ENCODE results near the gene DMXL2.
"Not testable (repeated sequence)": the region's sequence is repeated elsewhere in the genome, so short reads cannot be mapped to it uniquely, and the experiment has no call there.

Gene DMXL2

DNA sequence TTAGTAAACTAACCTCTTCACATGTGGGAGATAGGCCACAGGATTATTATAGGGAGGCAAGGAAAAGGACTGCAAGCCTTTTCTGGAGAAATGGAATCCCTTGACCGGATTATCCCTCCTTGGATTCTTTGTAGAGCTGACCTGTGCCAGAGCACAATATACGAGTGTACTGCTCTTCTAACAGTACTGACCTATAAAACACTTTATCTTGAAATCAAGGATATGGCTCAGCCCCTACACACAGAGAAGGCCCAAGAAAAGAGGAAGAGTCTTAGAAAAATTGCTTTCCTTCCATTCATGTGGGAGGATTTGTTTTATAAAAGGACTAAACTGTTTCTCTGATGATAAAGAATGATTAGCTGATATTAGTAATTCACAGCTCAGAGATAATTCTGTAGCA lies 42.2 kb downstream of the DMXL2 start:
- CTCF ChIA-PET, result no interaction called here
- TF ChIP-seq BHLHE40 (IDR thresholded peaks at IDR 0.05; ENCODE audit: borderline replicate concordance), result no peak
- no peak for TF ChIP-seq LEF1 (IDR thresholded peaks at IDR 0.05; ENCODE audit: borderline replicate concordance)
- TF ChIP-seq ZNF384 (IDR thresholded peaks at IDR 0.05), result no peak
- TF ChIP-seq CTBP1 (IDR thresholded peaks at IDR 0.05; ENCODE audit: borderline replicate concordance), result no peak
- no peak for TF ChIP-seq FOXK2 (IDR thresholded peaks at IDR 0.05)
- no peak for TF ChIP-seq ELF4 (IDR thresholded peaks at IDR 0.05)
- no peak for TF ChIP-seq HDGF (IDR thresholded peaks at IDR 0.05; ENCODE audit: borderline replicate concordance)
- no peak for TF ChIP-seq L3MBTL2 (conservative IDR thresholded peaks at IDR 0.05)
- TF ChIP-seq FOXM1 (IDR thresholded peaks at IDR 0.05; ENCODE audit: borderline replicate concordance), result no peak
- no peak for TF ChIP-seq SP1 (IDR thresholded peaks at IDR 0.05)
- TF ChIP-seq NFRKB (IDR thresholded peaks at IDR 0.05), result no peak
- no peak for TF ChIP-seq ARNT (IDR thresholded peaks at IDR 0.05)
- no peak for TF ChIP-seq FOXA1 (IDR thresholded peaks at IDR 0.05)
- TF ChIP-seq, protein P1, sequence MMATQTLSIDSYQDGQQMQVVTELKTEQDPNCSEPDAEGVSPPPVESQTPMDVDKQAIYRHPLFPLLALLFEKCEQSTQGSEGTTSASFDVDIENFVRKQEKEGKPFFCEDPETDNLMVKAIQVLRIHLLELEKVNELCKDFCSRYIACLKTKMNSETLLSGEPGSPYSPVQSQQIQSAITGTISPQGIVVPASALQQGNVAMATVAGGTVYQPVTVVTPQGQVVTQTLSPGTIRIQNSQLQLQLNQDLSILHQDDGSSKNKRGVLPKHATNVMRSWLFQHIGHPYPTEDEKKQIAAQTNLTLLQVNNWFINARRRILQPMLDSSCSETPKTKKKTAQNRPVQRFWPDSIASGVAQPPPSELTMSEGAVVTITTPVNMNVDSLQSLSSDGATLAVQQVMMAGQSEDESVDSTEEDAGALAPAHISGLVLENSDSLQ (IDR thresholded peaks at IDR 0.05), result no peak
- POLR2A ChIA-PET, result no interaction called here
- no peak for DNase-seq (ENCODE audit: extremely low spot score)

DNA sequence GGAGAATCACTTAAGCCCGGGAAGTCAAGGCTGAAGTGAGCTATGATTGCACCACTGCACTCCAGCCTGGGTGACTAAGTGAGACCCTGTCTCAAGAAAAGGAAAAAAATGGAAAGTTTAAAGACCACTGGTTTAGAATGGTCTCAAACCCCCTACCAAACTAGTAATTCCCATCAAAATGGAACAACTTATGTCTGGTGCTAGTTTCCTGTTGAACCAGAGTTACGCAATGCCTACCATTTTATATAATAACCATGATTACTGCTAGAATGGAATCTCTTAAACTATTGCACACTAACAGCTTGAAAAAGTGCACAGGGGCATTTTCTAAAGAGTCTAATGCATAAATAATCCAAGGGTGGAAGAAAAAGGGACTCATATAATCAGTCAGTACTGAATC lies 43.6 kb downstream of the DMXL2 start:
- POLR2A ChIA-PET, result no interaction called here
- DNase-seq (ENCODE audit: extremely low spot score), result no peak
- TF ChIP-seq, protein P1 (IDR thresholded peaks at IDR 0.05), result no peak
- no peak for TF ChIP-seq ELF4 (IDR thresholded peaks at IDR 0.05)
- no peak for TF ChIP-seq NFRKB (IDR thresholded peaks at IDR 0.05)
- no peak for TF ChIP-seq FOXK2 (IDR thresholded peaks at IDR 0.05)
- no peak for TF ChIP-seq HDGF (IDR thresholded peaks at IDR 0.05; ENCODE audit: borderline replicate concordance)
- no peak for TF ChIP-seq FOXM1 (IDR thresholded peaks at IDR 0.05; ENCODE audit: borderline replicate concordance)
- TF ChIP-seq LEF1 (IDR thresholded peaks at IDR 0.05; ENCODE audit: borderline replicate concordance), result no peak
- TF ChIP-seq BHLHE40 (IDR thresholded peaks at IDR 0.05; ENCODE audit: borderline replicate concordance), result no peak
- no peak for TF ChIP-seq SUZ12 (IDR thresholded peaks at IDR 0.05)
- TF ChIP-seq SP1 (IDR thresholded peaks at IDR 0.05), result no peak
- no peak for TF ChIP-seq L3MBTL2 (conservative IDR thresholded peaks at IDR 0.05)
- CTCF ChIA-PET, result no interaction called here

DNA sequence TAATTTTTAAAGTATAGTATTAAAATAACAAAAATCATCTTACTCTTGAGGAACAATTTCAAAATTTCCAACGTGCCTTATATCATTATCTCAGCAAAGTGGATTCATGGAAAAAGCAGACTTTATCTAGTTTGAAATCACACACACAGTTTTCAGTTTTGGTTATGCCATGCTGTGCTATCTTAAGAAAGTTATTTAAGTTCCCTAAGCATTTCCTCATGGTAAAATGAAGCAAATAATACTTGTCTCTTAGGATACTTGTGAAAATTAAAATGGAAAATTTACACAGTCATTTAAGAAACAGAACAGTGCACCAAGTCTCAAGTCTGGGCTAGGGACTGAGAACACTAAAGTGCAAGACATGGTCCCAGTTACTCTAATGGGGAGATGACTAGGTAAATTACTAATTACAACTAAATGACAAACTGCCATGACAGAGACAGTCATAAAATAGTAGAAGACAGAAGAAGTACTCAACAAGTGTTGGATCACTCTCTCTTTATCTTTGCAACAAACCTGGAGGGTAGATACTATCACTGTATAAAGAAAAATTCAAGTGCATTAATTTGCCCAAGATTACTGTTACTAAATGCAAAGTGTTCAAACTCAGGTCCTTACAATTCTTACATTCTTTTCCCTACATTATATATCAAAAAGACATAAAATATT lies 44.8 kb downstream of the DMXL2 start:
- DNase-seq (ENCODE audit: extremely low spot score), result no peak
- TF ChIP-seq SP1 (IDR thresholded peaks at IDR 0.05), result no peak
- TF ChIP-seq FOXK2 (IDR thresholded peaks at IDR 0.05), result no peak
- no peak for TF ChIP-seq SUZ12 (IDR thresholded peaks at IDR 0.05)
- TF ChIP-seq TARDBP (IDR thresholded peaks at IDR 0.05), result no peak
- no peak for TF ChIP-seq ARNT (IDR thresholded peaks at IDR 0.05)
- TF ChIP-seq ZNF384 (IDR thresholded peaks at IDR 0.05), result no peak
- no peak for TF ChIP-seq BHLHE40 (IDR thresholded peaks at IDR 0.05; ENCODE audit: borderline replicate concordance)
- TF ChIP-seq NFRKB (IDR thresholded peaks at IDR 0.05), result no peak
- no peak for TF ChIP-seq HDGF (IDR thresholded peaks at IDR 0.05; ENCODE audit: borderline replicate concordance)
- TF ChIP-seq CTBP1 (IDR thresholded peaks at IDR 0.05; ENCODE audit: borderline replicate concordance), result no peak
- TF ChIP-seq FOXM1 (IDR thresholded peaks at IDR 0.05; ENCODE audit: borderline replicate concordance), result no peak
- TF ChIP-seq L3MBTL2 (conservative IDR thresholded peaks at IDR 0.05), result no peak
- TF ChIP-seq LEF1 (IDR thresholded peaks at IDR 0.05; ENCODE audit: borderline replicate concordance), result no peak
- TF ChIP-seq ELF4 (IDR thresholded peaks at IDR 0.05), result no peak
- no peak for TF ChIP-seq FOXA1 (IDR thresholded peaks at IDR 0.05)
- TF ChIP-seq, protein P1 (IDR thresholded peaks at IDR 0.05), result no peak
- CTCF ChIA-PET, result no interaction called here
- POLR2A ChIA-PET, result no interaction called here

DNA sequence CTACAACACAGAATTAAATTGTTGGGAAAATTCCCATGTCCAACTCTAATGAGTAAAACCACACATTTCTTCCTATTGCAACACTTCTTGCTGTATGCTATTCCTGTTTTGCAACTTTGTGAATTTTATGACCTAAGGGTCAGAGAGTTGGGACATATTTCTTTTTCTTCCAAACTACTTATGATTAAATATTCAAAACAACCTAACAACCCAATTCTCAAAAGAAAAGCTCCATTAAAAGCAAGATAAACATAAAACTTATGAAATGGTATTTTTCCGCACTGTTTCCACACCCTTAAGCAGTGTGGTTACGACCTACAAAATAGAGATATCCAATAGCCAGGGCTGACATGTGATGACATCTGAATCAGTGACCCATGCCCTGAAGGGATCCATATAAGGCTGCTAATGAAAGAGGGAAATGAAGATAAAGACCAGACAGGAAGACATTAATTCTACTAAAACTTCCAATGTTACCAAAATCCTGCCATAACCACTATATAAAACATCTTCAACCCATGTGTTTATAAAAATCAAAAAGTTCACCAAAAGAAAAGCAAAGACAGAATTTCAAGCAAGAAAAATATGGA lies 45.6 kb downstream of the DMXL2 start:
- ChIA-PET CTCF (no interaction called here), POLR2A (no interaction called here)
- TF ChIP-seq TARDBP (IDR thresholded peaks at IDR 0.05) (no peak), SUZ12 (IDR thresholded peaks at IDR 0.05) (no peak), HDGF (IDR thresholded peaks at IDR 0.05; ENCODE audit: borderline replicate concordance) (no peak), FOXA1 (IDR thresholded peaks at IDR 0.05) (no peak), ZNF384 (IDR thresholded peaks at IDR 0.05) (no peak), NFRKB (IDR thresholded peaks at IDR 0.05) (no peak)
- TF ChIP-seq, protein P1 (IDR thresholded peaks at IDR 0.05), result peak; percentile 64
- peak; percentile 4 for DNase-seq (ENCODE audit: extremely low spot score)

DNA sequence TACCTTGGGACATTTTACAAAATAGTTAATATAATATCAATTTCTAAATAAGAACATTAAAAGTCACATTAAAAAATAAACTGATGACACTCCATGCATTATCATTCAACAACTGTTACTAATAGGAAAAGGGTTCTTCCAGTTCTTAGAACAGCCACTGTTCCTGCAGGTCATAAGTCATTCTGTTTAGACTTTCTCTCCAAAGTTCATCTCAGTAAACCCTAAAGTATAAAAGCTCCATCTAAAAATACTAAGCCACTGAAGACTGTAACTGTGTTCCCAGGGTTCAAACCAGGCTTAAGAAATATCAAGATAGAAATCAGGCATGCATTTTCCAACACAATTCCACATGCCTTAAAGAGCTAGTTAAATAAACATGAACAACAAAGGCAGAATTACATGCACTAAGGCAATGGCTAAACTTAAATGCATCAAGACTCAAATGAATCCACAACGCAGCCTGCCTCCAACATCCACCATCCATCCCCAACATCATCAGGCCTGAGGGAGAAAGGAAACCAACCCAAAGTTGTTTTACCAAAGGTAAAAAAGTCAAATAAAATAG lies 46.2 kb downstream of the DMXL2 start:
- DNase-seq (ENCODE audit: extremely low spot score), result no peak
- POLR2A ChIA-PET, result no interaction called here
- no peak for TF ChIP-seq L3MBTL2 (conservative IDR thresholded peaks at IDR 0.05)
- TF ChIP-seq SUZ12 (IDR thresholded peaks at IDR 0.05), result no peak
- CTCF ChIA-PET, result no interaction called here

DNA sequence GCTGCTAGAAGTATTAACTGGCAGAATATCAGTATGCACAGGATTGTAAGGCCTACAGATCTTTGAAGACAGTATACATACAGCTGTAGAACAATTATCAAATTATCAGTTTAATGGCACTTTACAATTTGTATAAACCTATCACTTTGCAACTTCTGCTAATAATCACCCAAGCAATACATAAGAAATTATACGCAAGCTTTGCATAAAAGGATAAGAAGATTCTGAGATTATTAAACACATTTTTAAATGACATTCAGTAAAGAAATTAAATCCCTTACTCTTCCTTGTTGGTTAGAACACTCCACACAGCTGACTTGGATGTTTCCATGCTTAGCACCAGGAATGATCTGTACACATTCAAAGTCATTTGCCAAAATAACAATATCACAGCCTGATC lies 46.8 kb downstream of the DMXL2 start:
- no peak for DNase-seq (ENCODE audit: extremely low spot score)
- ChIA-PET POLR2A (no interaction called here), CTCF (no interaction called here)
- TF ChIP-seq CTBP1 (IDR thresholded peaks at IDR 0.05; ENCODE audit: borderline replicate concordance) (no peak), NFRKB (IDR thresholded peaks at IDR 0.05) (no peak)
- TF ChIP-seq, protein P1 (IDR thresholded peaks at IDR 0.05), result no peak

DNA sequence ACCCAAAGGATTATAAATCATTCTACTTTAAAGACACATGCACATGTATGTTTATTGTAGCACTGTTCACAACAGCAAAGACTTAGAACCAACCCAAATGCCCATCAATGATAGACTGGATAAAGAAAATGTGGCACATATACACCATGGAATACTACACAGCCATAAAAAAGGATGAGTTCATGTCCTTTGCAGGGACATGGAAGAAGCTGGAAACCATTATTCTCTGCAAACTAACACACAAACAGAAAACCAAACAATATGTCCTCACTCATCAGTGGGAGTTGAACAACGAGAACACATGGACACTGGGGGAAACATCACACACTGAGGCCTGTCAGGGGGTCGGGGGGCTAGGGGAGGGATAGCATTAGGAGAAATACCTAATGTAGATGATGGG lies 49.2 kb downstream of the DMXL2 start:
- CTCF ChIA-PET; DNase-seq (ENCODE audit: extremely low spot score): not testable (repeated sequence)
- POLR2A ChIA-PET, result interaction anchor here (0.6 kb wide), 1 partner anchor 11 kb away, joined by 3 read pairs; no protein-coding TSS in a partner anchor

DNA sequence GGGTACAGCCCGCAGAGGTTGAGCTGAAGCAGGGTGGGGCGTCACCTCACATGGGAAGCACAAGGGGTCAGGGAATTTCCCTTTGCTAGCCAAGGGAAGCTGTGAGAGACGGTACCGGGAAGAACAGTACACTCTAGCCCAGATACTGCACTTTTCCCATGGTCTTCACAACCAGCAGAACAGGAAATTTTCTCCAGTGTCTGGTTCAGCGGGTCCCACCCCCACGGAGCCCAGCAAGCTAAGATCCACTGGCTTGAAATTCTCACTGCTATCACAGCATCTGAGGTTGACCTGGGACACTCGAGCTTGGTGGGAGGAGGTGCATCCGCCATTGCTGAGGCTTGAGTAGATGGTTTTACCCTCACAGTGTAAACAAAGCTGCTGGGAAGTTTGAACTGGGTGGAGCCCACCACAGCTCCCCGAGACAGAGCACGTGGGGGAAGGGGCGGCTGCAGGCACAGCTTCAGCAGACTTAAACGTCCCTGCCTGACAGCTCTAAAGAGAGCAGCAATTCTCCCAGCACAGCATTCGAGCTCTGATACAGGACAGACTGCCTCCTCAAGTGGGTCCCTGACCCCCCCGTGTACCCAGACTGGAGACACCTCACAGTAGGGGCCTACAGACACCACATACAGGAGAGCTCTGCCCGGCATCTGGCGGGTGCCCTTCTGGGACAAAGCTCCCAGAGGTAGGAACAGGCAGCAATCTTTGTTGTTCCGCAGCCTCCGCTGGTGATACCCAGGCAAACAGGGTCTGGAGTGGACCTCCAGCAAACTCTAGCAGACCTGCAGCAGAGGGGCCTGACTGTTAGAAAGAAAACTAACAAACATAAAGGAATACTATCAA lies 53.4 kb downstream of the DMXL2 start:
- POLR2A ChIA-PET; CTCF ChIA-PET; DNase-seq (ENCODE audit: extremely low spot score): not testable (repeated sequence)

Measured in HEK293T (cell line).